A673 (cell line): ENCODE results near the gene RAD21L1.

Source experiments
- EZH2 ChIP-seq: fragments of 200-600 bp; sonication (generic); IDR thresholded peaks from 2 replicates; pipeline ENCODE4 v1.6.1; 2017; ENCODE audit warnings: borderline replicate concordance, low read depth, mild to moderate bottlenecking, mixed read lengths, antibody characterized with exemption, low read length; ENCODE audit not compliant: poor library complexity, severe bottlenecking
- TF ChIP-seq, protein P1 (sequence below): fragments of 300-800, 200-600 bp; sonication (generic); conservative IDR thresholded peaks from 2 replicates; pipeline ENCODE4 v1.5.1; 2017; ENCODE audit warnings: low read depth, mild to moderate bottlenecking, antibody characterized with exemption, low read length, moderate library complexity, mixed read lengths

- TF ChIP-seq, protein P1, sequence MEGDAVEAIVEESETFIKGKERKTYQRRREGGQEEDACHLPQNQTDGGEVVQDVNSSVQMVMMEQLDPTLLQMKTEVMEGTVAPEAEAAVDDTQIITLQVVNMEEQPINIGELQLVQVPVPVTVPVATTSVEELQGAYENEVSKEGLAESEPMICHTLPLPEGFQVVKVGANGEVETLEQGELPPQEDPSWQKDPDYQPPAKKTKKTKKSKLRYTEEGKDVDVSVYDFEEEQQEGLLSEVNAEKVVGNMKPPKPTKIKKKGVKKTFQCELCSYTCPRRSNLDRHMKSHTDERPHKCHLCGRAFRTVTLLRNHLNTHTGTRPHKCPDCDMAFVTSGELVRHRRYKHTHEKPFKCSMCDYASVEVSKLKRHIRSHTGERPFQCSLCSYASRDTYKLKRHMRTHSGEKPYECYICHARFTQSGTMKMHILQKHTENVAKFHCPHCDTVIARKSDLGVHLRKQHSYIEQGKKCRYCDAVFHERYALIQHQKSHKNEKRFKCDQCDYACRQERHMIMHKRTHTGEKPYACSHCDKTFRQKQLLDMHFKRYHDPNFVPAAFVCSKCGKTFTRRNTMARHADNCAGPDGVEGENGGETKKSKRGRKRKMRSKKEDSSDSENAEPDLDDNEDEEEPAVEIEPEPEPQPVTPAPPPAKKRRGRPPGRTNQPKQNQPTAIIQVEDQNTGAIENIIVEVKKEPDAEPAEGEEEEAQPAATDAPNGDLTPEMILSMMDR: no peak
- TF ChIP-seq EZH2: no peak
These were observed 58.0 kb downstream of the RAD21L1 start for GRCh38 chr20:1283522-1284510.
